ENCODE data around the gene NFATC1. TPM values are rescaled to one million over a fixed set of nuclear protein-coding genes. Genes with fewer than 3 reads are reported as not detected.

NFATC1 gene
- polyA plus RNA-seq, 2 of the 4 experiments (the other 2 are of a cell fraction): 0.52 to 1.7 TPM

GRCh38 chr18:79456105-79456980 lies 60.6 kb downstream of the NFATC1 start:
- POLR2A ChIA-PET: no interaction called here

More at GRCh38 chr18:79456105-79456980, 60.6 kb downstream of the NFATC1 start:
- Histone ChIP-seq H3K9me3 (no peaks in the 10 kb centered on the region), H3K4me2 (no peak overlapping the region), H3K4me1 (peaks cover 8% of the 10 kb centered on the region), H3K4me3 (no peak overlapping the region), H3K27ac (no peak overlapping the region)
- CTCF ChIA-PET: interaction anchor here (1.3 kb wide), 1 partner anchor 19 kb away, joined by 3 read pairs; no protein-coding TSS in a partner anchor
- ATAC-seq: no peak
- no peak for FAIRE-seq
- no peak for DNase-seq (ENCODE audit: low read depth in 1 of 2, low spot score in 1 of 2)
- WGBS (ENCODE audit: missing lambda C conversion rate): 94% methylated on average over 19 of the region's 37 CpGs
- TF ChIP-seq CHD2 (IDR thresholded peaks at IDR 0.05; ENCODE audit: low read length, partially characterized antibody) (no peak), ATOH8 (CRISPR knock-in tag; IDR thresholded peaks at IDR 0.05; ENCODE audit: low read depth) (no peak), CBX2 (IDR thresholded peaks at IDR 0.05; ENCODE audit: borderline replicate concordance, low read depth) (no peak), RARB (CRISPR knock-in tag; IDR thresholded peaks at IDR 0.05) (no peak), E2F6 (IDR thresholded peaks at IDR 0.05; ENCODE audit: borderline replicate concordance, low read depth) (no peak), FOSL2 (IDR thresholded peaks at IDR 0.05) (no peak), FOSL2 (CRISPR knock-in tag; IDR thresholded peaks at IDR 0.05) (no peak), JUNB (IDR thresholded peaks at IDR 0.05) (no peak), RFX5 (IDR thresholded peaks at IDR 0.05) (no peak), POLR2AphosphoS2 (conservative IDR thresholded peaks at IDR 0.05; ENCODE audit: low read length) (no peak), NPAS2 (CRISPR knock-in tag; IDR thresholded peaks at IDR 0.05; ENCODE audit: borderline replicate concordance) (no peak), USF2 (IDR thresholded peaks at IDR 0.05) (no peak), CBX8 (IDR thresholded peaks at IDR 0.05) (no peak), CEBPB (IDR thresholded peaks at IDR 0.05) (no peak), SMC3 (IDR thresholded peaks at IDR 0.05) (no peak), MAZ (IDR thresholded peaks at IDR 0.05; ENCODE audit: borderline replicate concordance, low read depth, low read length) (no peak), FOSB (CRISPR knock-in tag; IDR thresholded peaks at IDR 0.05) (no peak), REST (IDR thresholded peaks at IDR 0.05) (no peak), HES2 (IDR thresholded peaks at IDR 0.05) (no peak)
